ENCODE results near the gene HP1BP3.

DNA sequence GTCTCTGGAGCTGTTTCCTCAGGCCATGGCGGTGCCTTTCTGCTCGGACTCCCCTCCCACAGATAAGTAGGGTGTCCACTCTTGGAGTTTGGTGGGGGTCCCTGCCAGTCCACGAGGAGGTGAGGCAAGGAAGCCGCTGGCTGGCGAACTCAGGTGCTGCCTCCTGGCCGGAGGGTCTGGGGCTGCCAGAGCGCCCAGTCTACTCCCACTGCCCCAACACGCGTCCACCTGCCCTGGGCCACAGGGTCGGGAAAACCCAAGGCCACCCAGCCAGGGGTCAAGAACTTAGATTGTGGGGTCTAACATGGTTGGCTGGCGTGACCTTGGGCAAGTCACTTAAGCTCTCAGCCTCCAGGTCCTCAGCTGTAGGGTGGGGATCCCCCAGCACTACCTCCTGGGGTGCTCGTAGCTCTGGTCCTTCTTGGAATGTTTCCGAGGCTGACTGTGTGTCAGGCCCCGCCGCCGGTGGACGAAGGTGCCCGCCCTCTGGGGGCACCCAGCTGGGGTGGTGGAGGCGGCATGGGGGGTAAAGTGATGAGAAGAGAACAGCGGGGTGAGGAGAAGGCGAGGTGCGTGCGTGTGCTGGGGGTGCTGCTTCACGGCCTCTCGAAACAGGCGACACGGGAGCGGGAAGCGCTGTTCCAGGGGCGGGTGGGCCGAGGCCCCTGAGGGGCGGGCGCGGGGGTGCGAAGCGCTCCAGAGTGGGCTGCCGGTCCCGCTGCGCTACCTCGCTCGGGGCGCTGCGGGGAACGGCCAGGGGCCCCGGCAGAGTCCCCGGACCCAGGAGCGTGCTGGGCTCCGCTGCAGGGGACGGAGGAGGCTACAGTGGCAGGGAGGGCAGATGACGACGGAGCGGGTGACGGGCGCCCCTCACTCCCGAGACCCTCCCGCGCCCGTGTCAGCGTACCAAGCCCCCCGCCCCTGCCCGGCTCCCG, 55.8 kb downstream of the HP1BP3 start:
- TF ChIP-seq, protein P1, sequence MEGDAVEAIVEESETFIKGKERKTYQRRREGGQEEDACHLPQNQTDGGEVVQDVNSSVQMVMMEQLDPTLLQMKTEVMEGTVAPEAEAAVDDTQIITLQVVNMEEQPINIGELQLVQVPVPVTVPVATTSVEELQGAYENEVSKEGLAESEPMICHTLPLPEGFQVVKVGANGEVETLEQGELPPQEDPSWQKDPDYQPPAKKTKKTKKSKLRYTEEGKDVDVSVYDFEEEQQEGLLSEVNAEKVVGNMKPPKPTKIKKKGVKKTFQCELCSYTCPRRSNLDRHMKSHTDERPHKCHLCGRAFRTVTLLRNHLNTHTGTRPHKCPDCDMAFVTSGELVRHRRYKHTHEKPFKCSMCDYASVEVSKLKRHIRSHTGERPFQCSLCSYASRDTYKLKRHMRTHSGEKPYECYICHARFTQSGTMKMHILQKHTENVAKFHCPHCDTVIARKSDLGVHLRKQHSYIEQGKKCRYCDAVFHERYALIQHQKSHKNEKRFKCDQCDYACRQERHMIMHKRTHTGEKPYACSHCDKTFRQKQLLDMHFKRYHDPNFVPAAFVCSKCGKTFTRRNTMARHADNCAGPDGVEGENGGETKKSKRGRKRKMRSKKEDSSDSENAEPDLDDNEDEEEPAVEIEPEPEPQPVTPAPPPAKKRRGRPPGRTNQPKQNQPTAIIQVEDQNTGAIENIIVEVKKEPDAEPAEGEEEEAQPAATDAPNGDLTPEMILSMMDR (IDR thresholded peaks at IDR 0.05), result no peak
- TF ChIP-seq POLR2A (IDR thresholded peaks at IDR 0.05), result no peak
